HG02870 (cell line): ENCODE results near the gene IFRD2.

ENCODE experiments used
- ATAC-seq: cut with Tn5 transposase; IDR thresholded peaks from one replicate; pipeline ENCODE4 v1.9.1; 2021; ENCODE audit warnings: mild to moderate bottlenecking, moderate library complexity; ENCODE audit not compliant: unreplicated experiment

Gene IFRD2

GRCh38 chr3:50292159-50293078 is at the start of gene IFRD2:
Gene IFRD2, minus strand, starts transcription at chr3:50292429. Its CDS starts 155 bp downstream, at chr3:50292274.
- ATAC-seq: peak; percentile 95

DNA sequence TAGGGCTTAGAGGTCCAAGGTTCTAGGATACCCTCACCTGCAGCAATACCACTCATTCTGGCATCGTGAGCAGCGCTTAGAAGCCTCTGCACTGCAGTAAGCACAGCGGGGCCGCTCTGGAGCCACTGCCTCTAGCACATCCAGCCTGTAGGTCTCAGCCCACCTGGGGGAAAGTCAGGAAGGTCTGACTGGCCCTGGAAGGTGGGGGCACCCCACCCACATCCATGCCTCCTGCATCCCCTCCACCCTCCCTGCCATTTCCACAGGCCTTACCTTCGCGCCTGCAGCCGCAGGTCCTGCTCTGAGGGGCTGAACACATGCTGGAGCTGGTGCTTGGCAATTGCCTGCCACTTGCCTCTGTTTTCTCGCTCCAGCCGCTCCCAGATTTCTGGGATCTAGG is 49.3 kb upstream of the IFRD2 start:
- ATAC-seq: no peak

GRCh38 chr3:50340448-50341329 is 48.5 kb upstream of the IFRD2 start, which contains the start of gene RASSF1:
Gene RASSF1, minus strand, starts transcription at chr3:50340836. Its CDS starts 31 bp downstream, at chr3:50340805.
- no peak for ATAC-seq

DNA sequence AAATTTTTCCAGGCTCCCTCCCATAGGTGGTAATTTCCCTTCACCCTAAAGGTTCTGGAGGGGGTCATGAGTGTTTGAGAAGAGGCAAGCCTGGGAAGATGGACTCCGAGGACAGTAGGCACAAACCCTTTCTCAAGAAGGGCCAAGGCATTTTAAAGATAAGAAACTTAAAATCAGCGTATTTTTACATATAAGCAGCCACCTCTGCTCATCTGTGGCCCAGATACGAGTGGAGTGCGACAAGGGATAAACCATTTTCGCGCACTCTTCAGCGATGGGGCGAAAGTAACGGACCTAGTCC is 47.9 kb upstream of the IFRD2 start:
- no peak for ATAC-seq

- ATAC-seq: no peak
These were observed 47.4 kb upstream of the IFRD2 start for GRCh38 chr3:50339485-50340146.

- no peak for ATAC-seq
These were observed 46.7 kb upstream of the IFRD2 start for GRCh38 chr3:50338965-50339364.

DNA sequence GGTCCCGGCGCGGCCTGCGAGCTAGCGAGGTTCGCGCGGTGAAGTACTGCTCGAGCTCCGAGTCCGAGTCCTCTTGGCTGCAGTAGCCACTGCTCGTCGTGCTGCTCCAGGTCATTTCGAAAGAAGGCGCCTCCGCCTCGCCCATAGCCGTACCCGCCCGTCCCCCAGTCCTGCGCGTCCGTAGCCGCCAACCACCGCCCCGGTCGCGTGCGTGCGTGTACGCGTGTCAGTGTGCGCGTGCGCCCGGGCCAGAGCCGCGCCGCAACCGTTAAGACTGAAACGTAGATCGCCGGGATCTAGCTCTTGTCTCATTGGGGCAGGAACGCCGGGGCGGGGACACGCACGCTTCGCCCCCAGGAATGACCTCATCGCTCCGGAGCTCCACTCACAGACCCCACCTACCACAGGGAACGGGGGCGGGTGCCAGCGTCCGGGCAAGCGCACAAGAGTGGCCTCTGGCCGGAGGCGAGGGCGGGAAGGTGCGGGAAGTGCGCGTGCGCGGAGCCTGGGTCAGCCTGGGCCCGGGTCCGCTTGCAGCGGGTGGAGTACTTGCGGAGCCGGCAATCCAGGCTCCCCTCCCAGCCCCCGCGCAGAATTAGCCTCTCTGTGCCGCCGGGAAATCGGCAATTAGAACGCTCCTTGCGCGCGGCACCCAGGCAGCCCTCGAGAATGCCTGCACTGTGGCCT is 45.1 kb upstream of the IFRD2 start:
- peak; percentile 72 for ATAC-seq

- ATAC-seq: peak; percentile 20
These were observed 44.4 kb upstream of the IFRD2 start for GRCh38 chr3:50336452-50337174.

DNA sequence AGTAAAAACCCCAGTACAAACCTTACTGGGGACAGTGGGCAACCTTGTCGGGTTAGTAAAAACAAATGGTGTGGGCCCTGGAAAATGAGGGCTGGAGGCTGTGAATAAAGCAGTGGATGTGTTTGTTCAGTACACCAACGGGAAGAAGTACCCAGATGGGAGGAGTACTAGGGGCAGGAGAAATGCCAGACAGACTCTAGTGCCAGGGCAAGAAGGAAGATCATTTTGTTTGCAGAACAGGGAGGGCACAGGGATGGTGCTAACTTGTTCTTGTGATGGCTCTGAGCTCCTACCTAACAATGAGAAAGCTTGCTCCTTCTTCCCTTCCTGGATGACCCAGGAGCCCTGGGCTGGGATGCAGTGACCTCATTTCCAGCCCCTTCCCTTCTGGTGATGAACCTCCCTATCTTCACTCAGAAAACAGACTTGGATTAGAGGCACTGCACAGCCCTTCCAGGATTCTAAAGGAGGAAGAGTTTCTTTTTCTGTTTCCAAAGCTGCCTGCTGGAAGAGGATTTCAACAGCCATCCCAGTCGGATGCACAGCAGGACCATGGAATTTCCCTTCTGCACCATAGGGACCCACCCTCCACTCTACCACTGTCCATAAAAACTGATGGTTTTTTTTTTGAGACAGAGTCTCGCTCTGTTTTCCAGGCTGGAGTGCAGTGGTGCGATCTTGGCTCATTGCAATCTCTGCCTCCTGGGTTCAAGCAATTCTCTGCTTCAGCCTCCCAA is 42.3 kb upstream of the IFRD2 start:
- no peak for ATAC-seq

- no peak for ATAC-seq
These were observed 41.6 kb upstream of the IFRD2 start for GRCh38 chr3:50333744-50334328.

GRCh38 chr3:50331364-50331907 is 39.2 kb upstream of the IFRD2 start:
- ATAC-seq: no peak

DNA sequence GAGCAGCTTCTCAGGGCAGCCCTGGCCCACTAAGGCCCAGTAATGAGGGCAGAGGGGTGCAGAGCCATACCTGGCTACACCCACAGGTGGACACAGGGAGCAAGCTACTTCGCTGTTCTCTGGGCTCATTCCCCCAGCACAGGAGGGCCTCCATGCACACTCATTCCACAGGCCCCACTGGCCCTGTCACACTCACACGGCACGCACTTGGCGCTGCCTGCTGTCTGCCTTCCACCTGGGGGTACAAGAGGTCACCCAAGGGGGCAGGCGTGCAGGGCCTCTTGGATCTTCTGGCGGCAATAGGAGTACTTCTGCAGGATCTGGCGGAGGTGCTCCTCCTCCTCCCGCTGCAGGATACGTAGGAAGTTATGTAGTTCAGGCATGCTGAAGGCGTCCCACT is 38.1 kb upstream of the IFRD2 start:
- ATAC-seq: no peak

DNA sequence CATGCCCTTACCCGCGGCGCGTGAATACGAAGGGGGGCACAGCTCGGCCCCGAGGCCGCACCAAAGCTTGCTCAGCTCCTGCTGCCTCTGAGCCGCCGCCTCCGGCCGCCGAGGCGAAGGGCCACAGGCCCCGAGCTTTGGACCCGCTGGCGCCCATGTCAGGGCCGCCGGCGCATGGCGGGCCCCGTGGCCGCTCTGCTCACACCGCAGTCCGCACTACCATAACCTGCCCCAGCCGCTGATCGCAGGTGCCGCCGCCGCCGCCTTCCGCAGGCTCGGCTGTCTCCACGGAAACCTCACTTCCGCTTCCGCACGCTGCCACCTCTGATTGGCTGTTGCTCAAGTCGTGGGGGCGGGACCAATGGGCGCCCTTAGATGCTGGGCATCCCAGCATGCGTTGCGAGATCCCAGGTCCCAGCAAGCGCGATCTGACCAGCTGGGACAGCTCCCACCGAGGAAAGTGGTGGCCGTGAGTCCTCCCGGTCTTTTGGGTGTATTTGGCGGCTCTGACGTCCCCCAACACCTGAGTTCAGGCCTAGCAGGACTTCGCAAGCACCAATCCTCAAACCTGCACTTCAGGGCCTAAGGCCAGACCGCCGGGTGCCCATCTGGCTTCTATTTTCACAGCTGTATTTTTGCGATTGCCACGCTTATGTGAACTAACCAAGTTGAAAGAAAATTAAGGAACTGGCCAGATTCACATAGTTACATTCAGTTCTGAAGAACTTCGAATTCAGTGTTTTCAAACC is 35.9 kb upstream of the IFRD2 start, which contains the start of gene TUSC2:
Gene TUSC2, minus strand, starts transcription at position 281 of the 749 bp plus-strand sequence. Its CDS starts 124 bp downstream, at position 157.
- ATAC-seq: peak; percentile 82

DNA sequence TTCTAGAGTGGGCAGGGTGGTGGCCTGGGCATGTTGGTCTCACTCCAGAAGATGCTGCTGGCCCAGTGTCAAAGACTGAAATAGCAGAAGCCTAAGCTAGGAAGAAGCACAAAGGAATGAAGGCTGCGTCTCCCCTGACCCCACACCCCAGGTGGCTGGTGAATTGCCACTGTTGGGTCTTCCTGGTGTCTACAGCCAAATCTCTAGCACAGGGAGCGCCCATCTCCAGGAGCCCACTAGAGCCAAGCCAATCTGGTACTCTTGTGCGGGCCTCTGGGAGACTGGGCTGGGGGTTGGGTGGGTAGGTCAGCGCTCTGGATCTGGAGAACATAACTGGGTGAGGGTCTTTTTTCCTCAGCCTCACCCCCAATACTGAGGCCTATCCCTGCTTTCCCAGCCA is 34.9 kb upstream of the IFRD2 start:
- ATAC-seq: no peak

DNA sequence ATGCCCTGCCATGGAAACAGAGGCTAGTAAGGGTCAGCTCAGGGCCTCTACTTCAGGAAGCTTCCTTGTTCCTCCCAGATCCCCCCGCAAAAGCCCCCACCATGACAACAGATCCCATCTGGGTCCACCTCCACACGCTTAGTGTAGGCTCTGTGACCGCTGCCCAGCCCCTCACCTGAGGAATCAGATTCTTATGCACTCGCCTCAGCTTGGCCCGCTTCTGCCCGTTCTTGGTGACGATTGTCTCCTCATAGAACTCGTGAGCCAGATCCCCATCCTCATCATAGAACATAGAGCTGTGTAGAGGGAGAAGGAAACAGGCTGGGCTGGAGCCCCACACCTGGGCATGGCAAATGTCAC is 33.9 kb upstream of the IFRD2 start:
- ATAC-seq: no peak

DNA sequence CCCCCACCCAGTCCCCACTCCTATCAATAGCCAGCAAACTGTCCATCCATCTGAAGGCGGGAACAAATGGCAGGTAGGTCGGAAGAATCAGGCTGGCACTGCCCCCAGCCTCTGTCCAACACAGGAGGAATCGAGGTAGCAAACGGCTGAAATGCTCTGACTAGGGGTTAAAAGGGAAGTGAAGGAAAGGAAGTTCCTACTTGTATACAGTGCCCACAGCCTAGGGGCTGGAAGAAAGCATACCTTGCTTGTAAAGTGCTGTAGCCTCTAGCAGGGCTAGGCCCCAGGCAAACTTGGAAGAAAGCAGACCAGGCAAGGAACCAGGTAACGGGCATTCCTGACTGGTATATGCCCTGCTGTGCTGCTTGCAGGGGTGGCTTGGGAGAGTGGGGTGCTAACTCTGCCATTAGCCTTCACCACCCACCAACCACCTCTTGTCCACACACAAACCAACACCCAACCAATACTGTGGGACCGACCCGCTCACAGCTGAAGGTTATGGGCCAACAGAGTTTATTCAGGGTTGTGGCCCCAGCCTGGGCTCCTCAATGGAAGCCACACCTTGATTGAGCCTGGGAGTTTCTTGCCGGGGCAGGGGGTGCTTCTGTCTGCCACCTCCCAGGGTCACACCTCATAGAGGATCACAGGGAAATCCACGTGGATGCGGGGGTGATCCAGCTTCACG is 33.4 kb upstream of the IFRD2 start:
- no peak for ATAC-seq

DNA sequence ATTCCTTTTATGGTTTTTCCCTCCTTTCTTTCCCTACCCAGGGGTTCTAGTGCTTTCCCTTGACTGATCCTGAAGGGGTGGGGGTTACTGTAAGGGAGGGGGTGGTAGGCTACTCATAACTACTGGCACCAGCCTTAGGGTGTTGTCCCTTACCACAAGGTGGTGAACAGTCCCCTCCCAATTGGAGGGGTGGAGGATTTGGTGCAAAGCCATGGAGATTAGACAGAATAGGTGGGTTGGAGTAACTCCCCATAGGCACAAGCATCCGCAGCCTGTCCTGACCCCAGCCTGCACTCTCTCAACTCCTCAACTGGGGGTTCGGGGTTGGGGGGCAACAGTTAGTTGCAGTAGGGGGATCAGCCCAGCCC is 32.9 kb upstream of the IFRD2 start:
- no peak for ATAC-seq
